ENCODE results near the gene GRPR. TPM values are rescaled to one million over a fixed set of nuclear protein-coding genes. Genes with fewer than 3 reads are reported as not detected.

The GRPR gene
- total RNA-seq, 2 donors from 2014 or later: 3.1 to 5.6 TPM

DNA sequence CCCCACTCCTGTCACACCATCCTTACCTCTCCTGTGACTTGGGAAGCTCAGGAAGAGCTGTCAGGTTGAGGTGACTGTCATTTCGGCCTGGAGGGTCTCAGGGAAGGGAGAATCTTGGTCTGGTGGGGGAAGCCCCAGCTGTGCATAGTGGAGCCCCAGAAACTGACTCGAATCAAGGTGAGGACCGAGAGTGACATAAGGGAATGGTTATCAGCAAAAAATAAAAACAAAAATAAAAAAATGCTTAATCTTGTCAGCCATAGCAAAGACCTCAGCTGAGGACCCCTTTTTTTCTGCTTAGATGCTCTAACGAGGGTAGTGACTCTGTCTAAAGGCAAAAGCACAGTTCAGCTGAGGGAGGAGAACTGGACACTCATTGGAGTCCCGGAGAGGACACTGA lies 43.8 kb downstream of the GRPR start, which contains the start of gene MAGEB17:
MAGEB17 (plus strand) TSS at position 301 of the 400 bp plus-strand sequence. CDS start 2,902 bp downstream, outside the sequence.
- Histone ChIP-seq H3K27me3 (no peaks in the 10 kb centered on the region), H3K4me1 (no peaks in the 10 kb centered on the region), H3K9me3 (no peaks in the 10 kb centered on the region), H3K4me3 (no peak within 1 kb of the TSS), H3K36me3 (replicated peaks in 1 of 2; ENCODE audit: insufficient read depth in 1 of 2, low read depth in 2 of 2) (no peaks in the 10 kb centered on the region), H3K27ac (no peak within 1 kb of the TSS)
- WGBS, 2 donors: 76 to 78% methylated on average over 5 of the region's 5 CpGs
- ATAC-seq (no peak), DNase-seq (no peak)
- TF ChIP-seq, protein P1, sequence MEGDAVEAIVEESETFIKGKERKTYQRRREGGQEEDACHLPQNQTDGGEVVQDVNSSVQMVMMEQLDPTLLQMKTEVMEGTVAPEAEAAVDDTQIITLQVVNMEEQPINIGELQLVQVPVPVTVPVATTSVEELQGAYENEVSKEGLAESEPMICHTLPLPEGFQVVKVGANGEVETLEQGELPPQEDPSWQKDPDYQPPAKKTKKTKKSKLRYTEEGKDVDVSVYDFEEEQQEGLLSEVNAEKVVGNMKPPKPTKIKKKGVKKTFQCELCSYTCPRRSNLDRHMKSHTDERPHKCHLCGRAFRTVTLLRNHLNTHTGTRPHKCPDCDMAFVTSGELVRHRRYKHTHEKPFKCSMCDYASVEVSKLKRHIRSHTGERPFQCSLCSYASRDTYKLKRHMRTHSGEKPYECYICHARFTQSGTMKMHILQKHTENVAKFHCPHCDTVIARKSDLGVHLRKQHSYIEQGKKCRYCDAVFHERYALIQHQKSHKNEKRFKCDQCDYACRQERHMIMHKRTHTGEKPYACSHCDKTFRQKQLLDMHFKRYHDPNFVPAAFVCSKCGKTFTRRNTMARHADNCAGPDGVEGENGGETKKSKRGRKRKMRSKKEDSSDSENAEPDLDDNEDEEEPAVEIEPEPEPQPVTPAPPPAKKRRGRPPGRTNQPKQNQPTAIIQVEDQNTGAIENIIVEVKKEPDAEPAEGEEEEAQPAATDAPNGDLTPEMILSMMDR (IDR thresholded peaks at IDR 0.05): no peak
- TF ChIP-seq POLR2A (IDR thresholded peaks at IDR 0.05): no peak
- intact Hi-C loops (cut with DNase I): no loop called here

DNA sequence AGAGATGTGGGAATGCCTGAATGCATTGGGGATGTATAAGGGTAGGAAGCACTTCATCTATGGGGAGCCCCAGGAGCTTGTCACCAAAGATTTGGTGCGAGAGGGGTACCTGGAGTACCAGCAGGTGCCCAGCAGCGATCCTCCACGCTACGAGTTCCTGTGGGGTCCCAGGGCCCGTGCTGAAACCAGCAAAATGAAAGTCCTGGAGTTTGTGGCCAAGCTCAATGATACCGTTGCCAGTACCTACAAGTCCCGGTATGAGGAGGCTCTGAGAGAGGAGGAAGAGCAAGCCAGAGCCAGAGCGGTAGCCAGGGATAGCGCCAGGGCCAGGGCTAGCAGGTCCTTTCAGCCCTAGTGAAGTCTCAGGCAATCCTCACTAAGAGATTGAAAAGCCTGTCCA lies 47.7 kb downstream of the GRPR start:
- WGBS, 2 donors: 92 to 94% methylated on average over 5 to 8 of the region's 9 CpGs
- DNase-seq (no peak), ATAC-seq (no peak)
- Histone ChIP-seq H3K36me3 (replicated peaks in 1 of 2; ENCODE audit: insufficient read depth in 1 of 2, low read depth in 2 of 2) (no peaks in the 10 kb centered on the region), H3K27ac (no peak overlapping the region), H3K4me3 (no peak overlapping the region), H3K27me3 (no peaks in the 10 kb centered on the region), H3K4me1 (no peaks in the 10 kb centered on the region), H3K9me3 (no peaks in the 10 kb centered on the region)
- intact Hi-C loops (cut with DNase I): no loop called here
- TF ChIP-seq, protein P1 (IDR thresholded peaks at IDR 0.05): no peak
- TF ChIP-seq POLR2A (IDR thresholded peaks at IDR 0.05): no peak

DNA sequence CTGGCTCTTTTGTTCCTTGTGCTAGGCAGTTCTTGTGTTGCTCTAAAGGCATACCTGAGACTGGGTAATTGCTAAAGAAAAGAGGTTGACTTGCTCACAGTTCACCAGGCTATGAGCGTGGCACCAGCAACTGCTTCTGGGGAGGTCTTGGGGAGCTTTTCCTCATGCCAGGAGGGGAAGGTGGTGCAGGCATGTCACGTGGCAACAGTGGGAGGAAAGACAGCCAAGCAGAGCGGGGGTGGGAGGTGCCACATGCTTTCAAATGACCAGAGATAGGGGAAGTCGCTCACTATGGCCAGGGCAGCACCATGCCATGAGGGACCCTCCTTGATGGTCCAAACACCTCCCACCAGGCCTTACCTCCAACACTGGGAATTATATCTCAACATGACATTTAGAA lies 48.6 kb downstream of the GRPR start:
- ATAC-seq: no peak

DNA sequence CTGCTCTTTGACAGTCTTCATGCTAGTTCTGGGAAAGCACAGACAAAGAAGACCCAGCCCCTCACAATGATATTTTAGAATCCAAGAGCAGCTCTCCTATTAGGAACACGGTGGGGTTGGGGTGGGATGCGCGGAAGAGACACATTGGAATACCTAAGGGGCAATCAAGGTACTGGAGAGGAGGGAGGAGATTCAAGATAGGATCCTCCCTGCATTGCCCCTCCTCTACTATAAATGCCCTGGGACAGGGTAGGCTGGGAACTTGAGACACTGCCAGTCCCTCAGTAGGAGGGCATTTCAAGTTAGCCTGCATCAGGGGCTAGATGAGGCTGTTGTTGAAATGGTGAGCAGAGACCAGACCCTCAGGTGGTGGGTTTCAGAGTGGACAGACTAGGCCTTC lies 49.0 kb downstream of the GRPR start:
- no peak for ATAC-seq
- TF ChIP-seq POLR2A (IDR thresholded peaks at IDR 0.05): no peak
- TF ChIP-seq, protein P1 (IDR thresholded peaks at IDR 0.05): no peak
- H3K4me1 ChIP-seq: no peaks in the 10 kb centered on the region
- H3K9me3 ChIP-seq: no peaks in the 10 kb centered on the region
- WGBS, 2 donors: 98 to 100% methylated on average over 3 of the region's 3 CpGs
- no peaks in the 10 kb centered on the region for H3K36me3 ChIP-seq (replicated peaks in 1 of 2; ENCODE audit: insufficient read depth in 1 of 2, low read depth in 2 of 2)
- DNase-seq: no peak
- H3K27ac ChIP-seq: no peak overlapping the region
- intact Hi-C loops (cut with DNase I): no loop called here
- no peak overlapping the region for H3K4me3 ChIP-seq
- H3K27me3 ChIP-seq: no peaks in the 10 kb centered on the region

More for the DNA sequence above, 48.6 kb downstream of the GRPR start:
- intact Hi-C loops (cut with DNase I): no loop called here
- Histone ChIP-seq H3K27ac (no peak overlapping the region), H3K9me3 (no peaks in the 10 kb centered on the region), H3K36me3 (replicated peaks in 1 of 2; ENCODE audit: insufficient read depth in 1 of 2, low read depth in 2 of 2) (no peaks in the 10 kb centered on the region), H3K27me3 (no peaks in the 10 kb centered on the region), H3K4me1 (no peaks in the 10 kb centered on the region), H3K4me3 (no peak overlapping the region)
- no peak for TF ChIP-seq POLR2A (IDR thresholded peaks at IDR 0.05)
- TF ChIP-seq, protein P1 (IDR thresholded peaks at IDR 0.05): no peak
- 89 to 100% methylated on average over 1 to 4 of the region's 4 CpGs for WGBS, 2 donors
- no peak for DNase-seq

DNA sequence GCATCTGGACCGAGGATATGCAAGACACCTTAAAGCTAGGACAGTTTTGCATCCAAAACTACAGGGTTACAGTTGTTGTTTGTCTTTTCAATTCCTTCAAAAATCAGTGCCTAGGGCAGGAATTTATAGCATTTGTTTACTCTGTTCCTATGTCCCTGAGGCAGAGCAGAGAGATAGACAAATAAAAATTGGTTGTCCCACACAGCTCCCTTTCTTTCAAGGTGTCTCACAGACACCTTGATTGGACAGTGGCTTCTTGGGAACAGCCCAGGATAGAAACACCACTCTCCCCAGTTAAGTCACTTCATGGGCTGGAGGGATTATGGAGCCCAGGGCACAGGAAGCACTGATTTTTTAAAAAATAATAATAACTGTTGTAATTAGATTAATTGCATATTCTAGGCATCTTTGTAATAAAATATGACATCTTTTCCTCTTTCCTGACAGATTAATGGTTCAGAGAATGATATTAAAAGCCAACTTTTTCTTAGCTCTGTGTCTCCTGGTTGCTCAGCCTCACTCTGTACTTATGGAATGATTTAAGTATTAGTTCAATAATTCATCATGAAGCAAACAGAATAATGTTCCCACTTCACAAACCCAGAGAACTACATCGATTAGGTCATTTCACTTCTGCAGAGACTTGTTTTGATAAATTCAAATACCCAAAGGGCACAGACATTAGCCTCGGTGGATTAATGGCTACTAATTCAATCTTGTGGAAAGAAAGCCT lies 52.1 kb downstream of the GRPR start:
- Histone ChIP-seq H3K27me3 (no peaks in the 10 kb centered on the region), H3K4me3 (no peak overlapping the region), H3K4me1 (no peaks in the 10 kb centered on the region), H3K27ac (no peak overlapping the region), H3K36me3 (replicated peaks in 1 of 2; ENCODE audit: insufficient read depth in 1 of 2, low read depth in 2 of 2) (no peaks in the 10 kb centered on the region), H3K9me3 (no peaks in the 10 kb centered on the region)
- no peak for DNase-seq
- no peak for ATAC-seq
- WGBS, 2 donors: 52 to 59% methylated on average over 3 of the region's 3 CpGs
- TF ChIP-seq POLR2A (IDR thresholded peaks at IDR 0.05): no peak
- TF ChIP-seq, protein P1 (IDR thresholded peaks at IDR 0.05): no peak
- intact Hi-C loops (cut with DNase I): no loop called here
